GM18505 (cell line): ENCODE data around the gene SLC25A47.

Experiments used
- ATAC-seq: cut with Tn5 transposase; IDR thresholded peaks from one replicate; pipeline ENCODE4 v1.9.1; 2021; ENCODE audit not compliant: unreplicated experiment
- POLR2A ChIP-seq: IDR thresholded peaks from 4 replicates; pipeline ENCODE4 v1.6.1; 2011; ENCODE audit warnings: borderline replicate concordance; ENCODE audit not compliant: insufficient read depth, insufficient read length; ENCODE audit errors: extremely low read depth

The SLC25A47 gene

DNA sequence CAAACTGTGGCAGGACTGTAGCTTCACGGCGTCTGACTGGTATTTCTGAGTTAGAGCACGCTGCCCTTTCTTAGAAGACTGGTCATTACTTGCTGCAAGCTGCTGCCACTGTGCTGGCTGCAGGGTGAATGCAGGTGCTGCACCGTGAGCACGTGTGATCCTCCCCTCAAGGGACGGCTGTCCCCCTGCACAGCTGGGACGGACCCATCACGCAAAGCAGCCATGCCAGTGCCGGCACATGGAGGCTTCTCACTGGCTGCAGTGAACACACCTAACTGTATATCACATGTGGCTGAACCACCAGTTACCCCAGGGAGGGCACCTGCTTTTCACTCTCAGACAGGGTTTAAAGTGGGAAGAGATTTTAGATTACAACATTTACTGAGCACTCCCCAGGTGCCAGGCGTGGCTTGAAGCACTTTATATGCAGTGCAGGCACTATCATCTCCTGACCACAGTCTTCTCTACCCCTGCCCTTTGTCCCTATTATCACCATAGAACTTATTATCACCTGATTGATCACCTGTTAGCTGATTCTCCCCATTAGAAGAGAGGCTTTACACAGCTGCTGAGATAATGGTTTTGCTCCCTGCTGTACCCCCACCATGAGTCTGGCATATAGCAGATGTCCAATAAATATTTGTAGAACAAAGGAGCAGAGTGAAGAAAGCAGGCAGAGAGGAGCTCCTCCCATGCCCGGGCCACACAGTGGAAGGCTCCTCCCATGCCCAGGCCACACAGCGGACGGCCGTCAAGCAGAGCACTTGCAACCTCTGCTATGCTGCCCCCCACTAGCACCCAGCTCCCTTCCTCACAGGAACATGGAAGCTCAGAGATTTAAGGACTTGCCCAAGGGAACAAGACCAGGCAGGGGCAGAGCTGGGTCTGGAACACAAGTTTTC lies 25.9 kb downstream of the SLC25A47 start:
- ATAC-seq, result no peak
- peak; percentile 30 for TF ChIP-seq POLR2A

DNA sequence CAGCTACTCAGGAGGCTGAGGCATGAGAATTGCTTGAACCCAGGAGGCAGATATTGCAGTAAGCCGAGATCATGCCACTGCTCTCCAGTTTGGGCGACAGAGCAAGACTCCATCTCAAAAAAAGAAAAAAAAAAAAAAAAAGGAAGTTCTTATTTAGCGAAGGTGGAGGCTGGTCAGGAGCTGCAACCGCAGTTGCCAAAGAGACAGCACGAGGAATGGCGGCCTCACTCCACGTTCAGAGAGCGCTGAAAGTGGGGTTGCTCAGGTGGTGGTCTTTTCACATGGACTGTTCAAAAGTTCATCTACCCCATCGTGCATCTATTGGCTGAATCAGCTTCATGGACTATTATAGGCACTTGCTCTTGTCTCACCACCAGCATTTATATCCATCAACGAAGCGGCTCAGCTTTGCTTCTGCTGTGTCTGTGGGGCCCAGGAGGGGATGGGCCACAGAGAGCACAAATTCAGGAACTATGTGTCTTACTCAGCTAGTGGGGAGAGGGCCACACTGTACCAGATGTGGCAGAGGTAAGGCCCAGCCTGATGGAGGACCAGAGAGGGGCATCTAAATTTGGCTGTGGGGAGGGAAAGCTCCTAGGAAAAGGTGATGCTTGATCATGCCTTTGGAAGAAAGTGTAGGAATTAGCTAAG lies 27.3 kb downstream of the SLC25A47 start:
- ATAC-seq, result no peak
- no peak for TF ChIP-seq POLR2A

DNA sequence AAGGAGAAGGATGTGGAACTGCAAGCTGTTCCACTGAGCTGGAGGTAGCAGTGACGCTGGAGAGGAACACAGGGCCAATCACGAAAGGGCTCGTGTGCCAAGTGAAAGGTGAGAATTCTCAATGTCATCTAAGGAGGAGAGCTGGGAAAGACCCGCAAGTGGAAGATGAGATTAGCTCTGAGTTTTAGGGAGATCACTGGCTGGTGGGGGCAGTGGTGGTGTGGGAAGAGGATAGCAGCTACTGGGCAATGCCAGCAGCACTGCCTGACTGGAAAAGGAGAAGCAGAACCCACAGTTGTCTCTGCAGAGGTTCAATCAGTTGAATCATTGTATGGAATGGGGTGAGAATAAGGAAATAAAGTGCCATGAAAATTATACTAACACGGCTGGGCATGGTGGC lies 27.8 kb downstream of the SLC25A47 start:
- ATAC-seq, result no peak
- TF ChIP-seq POLR2A, result no peak

DNA sequence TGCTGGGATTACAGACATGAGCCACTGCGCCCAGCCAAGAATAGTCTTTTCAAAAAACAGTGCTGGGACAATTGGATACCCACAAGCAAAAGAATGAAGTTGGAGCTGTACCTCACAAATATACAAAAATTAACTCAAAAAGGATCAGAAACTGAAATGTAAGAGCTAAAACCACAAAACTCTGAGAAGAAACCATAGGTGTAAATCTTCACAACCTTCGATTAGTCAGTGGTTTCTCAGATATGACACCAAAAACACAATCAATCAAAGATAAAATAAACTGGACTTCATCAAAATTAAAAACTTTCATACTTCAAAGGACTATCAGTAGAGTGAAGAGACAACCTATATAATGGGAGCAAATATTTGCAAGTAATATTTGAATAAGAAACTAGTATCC lies 35.3 kb downstream of the SLC25A47 start:
- no peak for TF ChIP-seq POLR2A
- no peak for ATAC-seq

DNA sequence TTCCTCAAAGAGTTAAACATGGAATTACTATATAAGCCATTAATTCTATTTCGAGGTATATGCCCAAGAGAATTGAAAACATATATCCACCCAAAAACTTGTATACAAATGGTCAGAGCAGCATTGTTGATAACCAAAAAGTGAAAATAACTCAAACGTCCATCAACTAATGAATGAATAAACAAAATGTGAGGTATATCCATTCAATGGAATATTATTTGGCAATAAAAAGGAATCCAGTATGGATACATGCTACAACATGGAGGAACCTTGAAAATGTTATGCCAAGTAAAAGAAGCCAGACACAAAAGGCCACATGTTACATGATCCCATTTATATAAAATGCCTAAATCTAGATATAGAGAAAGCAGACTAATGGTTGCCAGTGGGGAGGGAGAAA lies 36.0 kb downstream of the SLC25A47 start:
- TF ChIP-seq POLR2A, result no peak
- ATAC-seq, result no peak

DNA sequence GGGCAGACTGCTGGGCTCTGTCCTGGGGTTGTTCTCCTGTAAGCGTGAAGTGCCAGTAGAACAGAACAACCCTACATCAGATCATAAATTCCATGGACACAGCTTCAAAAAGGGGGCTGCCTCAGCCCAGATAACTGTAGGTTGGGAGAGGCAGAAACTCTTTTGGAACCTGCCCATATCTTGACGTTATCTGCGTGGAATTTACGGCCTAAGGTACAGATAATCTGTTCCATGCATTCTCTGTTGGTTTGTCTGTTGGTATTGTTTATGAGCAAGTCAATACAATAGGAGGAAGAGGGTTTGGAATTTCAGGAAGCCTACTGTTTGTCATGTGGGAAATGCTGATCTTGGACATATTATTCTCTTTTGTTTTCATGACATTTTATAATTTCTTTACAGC lies 36.7 kb downstream of the SLC25A47 start:
- TF ChIP-seq POLR2A, result no peak

DNA sequence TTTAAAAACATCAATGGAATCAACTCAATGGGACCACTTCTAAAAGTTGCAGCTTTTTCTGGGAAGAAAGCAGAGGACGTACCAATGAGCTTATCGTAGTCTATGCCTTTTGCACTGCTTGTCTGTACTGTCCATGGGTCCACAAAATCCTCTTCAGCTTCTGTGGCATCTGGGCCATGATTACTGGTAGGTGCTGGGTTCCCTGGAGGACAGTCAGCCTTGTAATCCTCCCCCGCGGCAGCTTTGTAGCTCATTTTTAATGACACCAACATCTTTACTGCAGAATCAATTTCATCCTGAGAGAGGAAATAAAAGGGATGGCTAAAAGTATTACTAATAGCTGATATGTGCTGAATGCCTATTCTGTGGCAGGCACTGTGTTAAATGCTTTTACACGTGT lies 38.5 kb downstream of the SLC25A47 start:
- ATAC-seq, result no peak
- TF ChIP-seq POLR2A, result no peak

More for the DNA sequence above, 36.7 kb downstream of the SLC25A47 start:
- ATAC-seq, result no peak

DNA sequence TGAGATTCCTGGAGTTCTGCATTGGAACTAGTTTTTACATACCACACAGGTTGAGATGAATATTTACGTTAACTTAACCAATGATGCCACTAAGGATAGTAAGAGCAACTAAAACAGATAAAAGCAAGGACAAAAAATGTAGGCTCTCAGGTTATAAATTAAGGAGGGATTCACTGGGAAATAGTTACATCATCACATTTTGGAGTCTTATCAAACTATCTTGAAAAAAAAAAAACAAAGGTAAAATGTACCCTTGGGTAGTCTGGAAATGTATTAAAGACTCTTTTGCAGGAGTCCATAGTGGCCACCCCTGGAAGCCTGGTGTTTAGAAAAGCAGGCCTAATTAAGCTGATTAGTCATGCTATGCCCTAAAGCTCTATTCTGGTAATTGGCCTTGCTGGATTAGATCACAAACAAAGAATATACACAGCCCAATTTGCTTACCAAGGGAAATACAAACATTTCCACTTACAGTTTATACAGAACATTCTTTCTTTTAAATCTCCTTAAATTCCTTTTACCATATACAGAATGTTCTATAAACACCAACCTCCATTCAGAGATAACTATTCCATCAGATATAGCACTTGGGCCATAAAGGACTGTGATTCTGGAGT lies 39.3 kb downstream of the SLC25A47 start:
- no peak for TF ChIP-seq POLR2A
- no peak for ATAC-seq

DNA sequence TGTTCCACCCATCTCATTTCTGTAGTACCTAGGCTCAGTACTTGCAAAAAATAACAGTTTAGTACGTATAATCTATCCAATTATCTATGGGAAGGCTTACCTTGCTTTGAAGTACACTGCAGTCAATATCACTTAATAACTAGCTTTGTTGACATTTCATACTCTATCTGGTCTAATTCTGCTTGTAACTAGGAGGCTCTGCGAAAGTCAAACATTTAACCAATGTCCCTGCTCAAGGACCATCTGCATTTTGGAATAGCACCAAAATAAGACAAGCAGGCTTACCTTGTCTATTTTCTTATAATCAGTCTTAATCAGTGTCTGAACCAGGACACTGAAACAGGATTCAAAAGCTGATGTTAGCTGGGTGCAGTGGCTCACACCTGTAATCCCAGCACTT lies 39.9 kb downstream of the SLC25A47 start:
- no peak for ATAC-seq
- peak; percentile 11 for TF ChIP-seq POLR2A

DNA sequence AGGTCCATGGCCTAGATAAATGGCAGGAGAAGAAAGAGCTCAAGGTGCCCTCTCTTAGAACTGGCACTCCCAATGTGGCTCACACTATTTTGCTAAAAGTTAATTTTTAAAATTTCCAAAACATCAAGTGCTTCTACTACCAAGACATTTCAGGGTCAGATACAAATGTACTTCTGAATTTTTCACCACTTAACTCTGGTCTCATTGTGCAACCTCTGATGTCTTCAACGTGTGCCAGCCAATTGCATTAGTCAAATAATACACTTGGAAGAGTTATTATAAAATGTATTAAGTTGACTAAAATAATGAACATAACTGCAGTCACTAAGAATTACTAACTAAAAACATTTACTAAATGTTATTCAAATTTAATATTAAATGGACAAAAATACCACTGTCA lies 41.3 kb downstream of the SLC25A47 start:
- TF ChIP-seq POLR2A, result no peak
- no peak for ATAC-seq

DNA sequence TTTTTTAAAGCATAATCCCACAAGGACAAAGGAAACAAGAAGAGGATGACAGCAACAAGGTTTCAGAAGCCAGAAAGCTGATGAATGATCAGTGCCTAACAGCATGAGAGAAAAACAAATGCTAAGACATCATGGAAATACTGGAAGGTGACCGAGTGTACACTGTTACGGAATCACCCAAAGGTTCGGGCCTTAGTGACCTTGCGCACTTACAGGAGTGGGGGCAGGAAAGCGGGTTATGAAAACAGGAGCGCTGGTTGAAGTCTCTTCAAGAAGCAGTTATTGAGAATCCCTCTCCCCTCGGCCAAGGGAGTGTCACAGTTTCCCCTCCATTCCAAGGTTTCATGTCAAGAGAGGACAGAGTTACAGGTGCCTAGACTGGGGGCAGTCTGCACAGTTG lies 42.6 kb downstream of the SLC25A47 start:
- TF ChIP-seq POLR2A, result no peak
- ATAC-seq, result no peak

DNA sequence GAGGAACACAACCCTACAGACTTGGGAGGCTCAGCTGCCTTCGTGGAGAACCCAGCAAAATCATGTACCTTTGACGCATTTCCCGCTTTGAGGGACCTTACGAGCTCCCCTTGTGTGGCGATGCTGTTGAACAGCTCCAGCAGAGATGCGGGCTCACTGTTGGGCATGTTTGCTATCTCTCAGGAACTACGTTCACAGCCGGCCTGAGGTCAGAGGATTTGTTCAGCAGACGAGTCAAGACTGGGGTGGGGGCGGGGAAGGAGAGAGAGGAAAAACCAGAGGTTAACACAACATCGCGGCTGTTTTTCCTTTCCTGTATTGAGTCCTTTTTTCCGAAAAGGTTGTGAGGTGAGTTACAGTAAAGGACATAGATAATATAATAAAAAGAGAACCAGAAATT lies 45.9 kb downstream of the SLC25A47 start:
- TF ChIP-seq POLR2A, result no peak

DNA sequence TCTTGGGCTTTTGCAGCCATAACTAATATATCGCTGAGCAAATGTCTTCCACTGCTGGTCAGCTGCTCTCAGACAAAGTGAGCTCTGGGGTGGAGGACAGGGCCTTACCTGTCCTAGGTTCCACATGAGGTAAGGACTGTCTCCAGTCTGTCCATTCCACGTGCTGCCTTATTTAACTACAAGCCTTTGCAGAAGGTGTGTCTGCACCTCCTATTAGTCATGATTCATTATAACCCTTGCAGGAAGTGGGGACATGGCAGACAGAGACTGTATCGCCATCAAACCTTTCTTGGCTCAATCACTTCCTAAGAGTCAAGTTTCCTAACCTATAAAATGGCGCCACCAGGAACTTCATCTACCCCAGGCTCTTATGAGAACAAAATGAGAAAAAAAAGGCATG lies 46.9 kb downstream of the SLC25A47 start:
- ATAC-seq, result no peak
- TF ChIP-seq POLR2A, result no peak

More for the DNA sequence above, 45.9 kb downstream of the SLC25A47 start:
- ATAC-seq, result no peak

DNA sequence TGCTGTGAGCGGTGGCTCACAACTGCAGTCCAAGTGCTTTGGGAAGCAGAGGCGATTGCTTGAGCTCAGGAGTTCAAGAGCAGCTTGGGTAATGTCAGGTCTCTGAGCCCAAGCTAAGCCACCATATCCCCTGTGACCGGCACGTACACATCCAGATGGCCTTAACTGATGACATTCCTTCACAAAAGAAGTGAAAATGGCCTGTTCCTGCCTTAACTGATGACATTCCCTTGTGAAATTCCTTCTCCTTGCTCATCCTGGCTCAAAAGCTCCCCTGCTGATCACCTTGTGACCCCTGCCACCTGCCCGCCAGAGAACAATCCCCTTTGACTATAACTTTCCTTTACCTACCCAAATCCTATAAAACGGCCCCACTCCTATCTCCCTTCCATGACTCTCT lies 48.6 kb downstream of the SLC25A47 start:
- peak; percentile 20 for TF ChIP-seq POLR2A
- ATAC-seq, result no peak
